Stimulated activated CD8-positive, alpha-beta memory T cell treated with anti-CD3 and anti-CD28 coated beads, Interleukin-2, amount 100 ng/mL, for 48 hours (primary cell): ENCODE results near the gene SH3TC1.
A peak's percentile ranks its signal among the peaks of the same experiment; 100 is the strongest.

Experiments
- DNase-seq, 2 donors: peaks; one replicate each; pipeline ENCODE4 v3.0.0-alpha.2; 2020; ENCODE audit warnings: low read depth in 2 of 2

The SH3TC1 gene

DNA sequence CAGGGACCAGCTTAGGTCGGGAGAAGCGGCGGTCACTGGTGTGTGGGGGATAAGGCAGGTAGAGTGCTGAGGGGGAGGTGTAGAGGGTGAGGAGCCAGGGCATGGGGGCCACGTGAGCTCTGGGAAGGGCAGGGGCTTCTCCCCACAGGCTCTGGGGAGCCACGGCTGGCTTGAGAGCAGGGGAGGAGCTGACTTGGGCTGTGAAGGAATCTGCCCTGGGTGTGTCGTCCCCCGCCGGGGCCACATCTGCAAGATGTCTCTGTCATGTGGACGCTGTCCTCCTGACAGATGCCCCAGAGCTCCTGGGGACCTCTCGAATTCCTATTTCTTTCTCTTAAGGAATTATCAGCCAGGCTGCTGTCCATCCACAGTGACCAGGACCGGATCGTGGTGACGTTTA lies 15.0 kb downstream of the SH3TC1 start:
- no peak for DNase-seq

DNA sequence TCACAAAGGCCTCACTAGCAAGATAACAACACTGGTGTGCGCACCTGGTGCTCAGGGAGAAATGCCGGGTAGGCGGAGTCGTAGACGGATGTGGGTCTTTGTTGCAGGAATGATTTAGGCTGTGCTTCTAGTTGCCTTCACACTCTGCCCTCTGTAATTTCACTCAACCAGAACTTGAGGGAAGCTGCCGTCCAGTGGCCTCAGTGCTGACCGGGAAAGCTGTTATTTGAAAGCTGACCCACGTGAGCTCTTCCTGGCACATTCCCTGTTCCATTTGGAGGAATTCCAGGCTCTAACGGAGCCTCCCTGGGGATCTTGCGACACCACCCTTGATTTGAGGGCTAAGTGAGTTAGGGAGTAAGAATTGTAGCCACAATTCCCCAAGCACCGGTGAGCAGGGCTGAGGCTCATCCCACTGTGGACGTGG lies 15.9 kb downstream of the SH3TC1 start:
- DNase-seq, result no peak

DNA sequence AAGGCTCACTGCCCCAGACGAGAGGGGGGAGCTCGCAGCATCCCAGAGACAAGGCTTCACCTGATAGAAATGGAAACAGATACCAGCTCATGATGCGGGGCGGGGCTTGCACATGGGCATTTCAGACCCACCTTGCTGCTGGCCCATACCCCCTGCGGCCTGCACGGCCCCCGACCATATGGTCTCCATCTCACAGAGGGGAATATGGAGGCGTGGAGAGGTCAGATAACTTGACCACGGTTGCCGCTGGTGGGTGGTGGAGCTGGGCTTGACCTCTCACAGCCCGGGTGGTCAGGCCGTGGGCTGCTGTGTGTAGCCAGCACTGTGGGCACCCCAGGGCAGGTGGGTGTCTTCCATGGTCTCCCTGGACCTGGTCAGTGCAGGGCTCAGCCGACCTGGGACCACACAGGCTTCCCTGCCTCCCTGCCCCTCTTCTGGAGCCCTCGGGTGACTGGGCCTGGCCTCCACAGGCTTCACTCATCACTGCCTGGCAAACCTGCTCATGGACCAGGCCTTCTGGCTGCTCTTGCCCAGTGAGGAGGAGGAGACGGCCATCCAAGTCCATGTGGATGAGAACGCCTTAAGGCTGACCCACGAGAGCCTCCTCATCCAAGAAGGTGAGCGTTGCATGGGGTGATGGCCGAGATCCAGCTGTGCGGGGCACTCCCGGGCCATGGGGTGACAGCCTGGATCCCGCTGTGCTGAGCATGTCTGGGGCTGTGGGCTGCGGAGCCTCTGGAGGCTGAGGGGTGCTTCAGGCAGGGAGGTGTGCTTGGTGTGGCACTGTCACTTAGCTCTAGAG lies 16.8 kb downstream of the SH3TC1 start:
- DNase-seq, result no peak

- DNase-seq, result no peak
These were observed 17.6 kb downstream of the SH3TC1 start for GRCh38 chr4:8216443-8217245.

GRCh38 chr4:8217246-8217511 lies 18.1 kb downstream of the SH3TC1 start:
- no peak for DNase-seq

DNA sequence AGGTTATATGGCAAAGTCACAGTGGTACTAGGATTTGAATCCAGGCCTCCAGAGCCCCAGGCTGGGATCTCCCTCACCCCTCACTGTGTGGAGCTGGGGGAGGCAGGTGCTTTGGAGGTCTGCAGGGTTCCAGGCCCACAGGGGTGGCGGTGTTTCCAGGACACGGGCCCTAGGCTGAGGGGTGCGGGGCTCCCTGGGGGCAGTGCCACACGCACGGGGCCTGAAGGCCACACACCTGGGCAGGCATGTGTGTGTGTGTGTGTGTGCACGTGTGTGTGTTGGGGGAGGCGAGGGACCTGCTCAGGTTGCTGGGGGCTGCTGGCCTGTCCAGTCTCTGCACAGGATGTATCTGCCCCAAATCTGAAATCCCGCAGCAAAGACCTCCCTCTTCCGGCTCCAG lies 18.8 kb downstream of the SH3TC1 start:
- no peak for DNase-seq

GRCh38 chr4:8218371-8219031 lies 19.4 kb downstream of the SH3TC1 start:
- DNase-seq, result no peak

GRCh38 chr4:8219236-8219635 lies 20.1 kb downstream of the SH3TC1 start:
- no peak for DNase-seq

- DNase-seq, result no peak
These were observed 21.8 kb downstream of the SH3TC1 start for GRCh38 chr4:8220661-8221450.

- DNase-seq, result no peak
These were observed 22.4 kb downstream of the SH3TC1 start for GRCh38 chr4:8221476-8221875.

DNA sequence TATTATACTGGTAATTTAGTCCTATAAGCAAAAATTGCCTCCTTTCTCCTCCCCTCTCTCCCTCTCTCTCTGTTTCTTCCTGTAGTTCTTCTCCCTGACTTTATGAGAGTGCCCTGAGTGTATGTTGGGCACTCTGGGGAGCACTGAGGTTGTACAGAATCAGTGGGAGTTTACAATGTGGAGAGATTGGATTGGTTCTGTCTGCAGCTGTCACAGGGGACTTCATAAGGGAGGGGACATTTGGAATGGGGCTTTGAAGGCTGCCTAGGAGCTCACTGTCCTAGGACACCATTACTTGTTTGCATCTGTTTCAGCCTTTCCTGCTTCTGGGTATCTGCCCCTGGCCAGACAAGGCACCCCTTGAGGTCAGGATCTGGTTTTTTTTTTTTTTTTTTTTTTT lies 22.9 kb downstream of the SH3TC1 start:
- DNase-seq, result no peak

DNA sequence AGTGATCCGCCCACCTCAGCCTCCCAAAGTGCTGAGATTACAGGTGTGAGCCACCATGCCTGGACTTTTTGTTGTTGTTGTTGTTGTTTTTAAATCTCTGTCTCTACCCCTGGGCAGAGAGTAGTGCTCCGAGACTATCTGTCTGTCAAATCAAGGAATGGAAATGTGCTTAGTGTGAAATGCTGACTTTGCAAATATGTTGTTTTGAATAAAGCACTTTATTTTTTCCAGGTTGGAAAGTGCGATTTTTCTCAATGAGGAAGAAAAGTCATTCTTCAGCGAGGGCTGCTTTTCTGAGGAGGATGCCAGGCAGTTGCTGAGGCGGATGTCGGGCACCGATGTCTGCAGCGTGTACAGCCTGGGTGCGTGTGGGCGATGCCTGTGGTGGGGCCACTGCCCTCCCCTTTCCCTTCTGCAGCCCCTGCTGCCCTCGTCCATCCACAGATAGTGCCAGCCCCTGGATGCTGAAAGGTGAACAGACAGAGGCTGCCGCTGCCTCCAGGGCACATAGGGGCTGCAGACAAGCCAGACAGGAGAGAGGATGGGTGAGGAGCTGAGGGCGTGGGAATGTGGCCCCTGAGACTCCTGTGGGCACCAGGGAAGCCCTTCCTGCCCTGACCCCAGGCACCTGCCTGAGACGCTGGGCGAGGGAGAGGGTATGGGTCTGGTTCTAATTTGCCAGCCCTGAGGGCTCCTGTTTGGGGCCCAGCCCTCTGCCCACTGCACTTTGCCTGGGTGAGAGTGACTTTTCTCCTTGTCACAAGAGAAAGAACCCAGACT lies 23.7 kb downstream of the SH3TC1 start:
- no peak for DNase-seq

DNA sequence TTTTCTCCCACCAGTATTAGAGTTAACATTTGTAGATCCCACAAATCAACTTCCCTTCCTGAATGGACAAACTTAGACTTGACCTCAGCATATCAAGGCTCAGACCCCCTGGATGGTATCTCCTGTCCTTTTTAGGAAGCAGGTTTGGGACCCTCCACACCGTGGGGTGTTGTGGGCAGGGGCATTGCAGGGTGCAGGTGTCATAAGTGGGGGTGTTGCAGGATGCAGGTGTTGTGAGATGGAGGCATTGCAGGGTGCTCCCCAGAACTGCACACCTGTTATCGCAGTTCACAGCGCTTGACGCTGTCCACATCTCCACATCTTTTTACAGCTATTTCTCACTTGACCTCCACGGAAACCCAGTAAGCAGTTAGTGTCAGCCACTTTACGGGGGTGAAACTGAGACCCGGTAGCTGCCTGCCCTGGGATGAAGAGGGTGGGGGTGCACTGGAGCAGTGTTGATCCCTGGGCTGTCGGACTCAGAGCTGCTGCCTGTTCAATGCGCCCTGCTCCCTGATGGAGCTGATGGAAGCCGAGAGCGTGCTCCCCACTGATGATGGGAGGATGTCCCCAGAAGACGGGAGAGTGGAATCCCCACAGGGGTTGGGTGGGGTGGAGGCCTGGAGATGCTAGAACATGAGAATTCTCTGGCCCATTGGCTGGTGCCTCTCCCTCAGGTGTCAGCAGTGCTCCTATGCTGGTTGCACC lies 25.3 kb downstream of the SH3TC1 start:
- DNase-seq, result no peak

GRCh38 chr4:8224975-8225625 lies 26.0 kb downstream of the SH3TC1 start:
- no peak for DNase-seq

DNA sequence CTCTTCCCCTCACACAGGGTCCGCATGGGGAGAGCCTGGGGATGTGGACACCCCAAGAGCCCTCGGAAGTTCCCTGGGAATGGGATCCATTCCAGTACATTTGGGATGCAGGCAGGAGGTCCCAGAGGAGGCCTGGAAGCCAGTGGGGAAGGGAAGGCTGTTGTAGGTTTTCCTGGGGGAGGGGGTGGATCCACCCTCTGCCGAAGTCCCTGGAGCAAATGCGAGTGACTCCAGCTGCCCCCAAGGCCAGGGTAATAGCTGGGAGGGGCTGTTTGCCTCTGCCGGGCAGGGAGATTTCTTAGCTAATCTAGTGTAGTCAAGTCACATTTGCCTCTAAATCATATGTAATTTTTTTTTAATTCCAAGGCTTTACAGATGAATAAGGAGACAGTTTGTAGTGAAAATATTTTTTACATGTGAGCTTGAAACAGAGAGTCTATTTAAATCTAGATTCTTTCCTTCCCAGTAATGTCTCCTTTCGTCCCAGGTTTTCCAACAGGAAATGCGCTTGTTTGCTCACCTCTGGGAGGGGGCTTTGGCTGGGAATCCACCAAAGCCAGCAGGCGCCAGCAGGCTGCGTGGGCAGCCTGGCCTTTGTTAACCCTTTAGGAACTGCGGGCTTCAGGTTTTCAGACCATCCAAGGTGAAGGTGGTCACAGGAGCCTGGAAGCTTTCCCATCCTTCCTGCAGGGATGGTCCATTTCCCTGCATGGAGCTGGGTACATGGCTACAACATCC lies 26.8 kb downstream of the SH3TC1 start:
- DNase-seq, result no peak

DNA sequence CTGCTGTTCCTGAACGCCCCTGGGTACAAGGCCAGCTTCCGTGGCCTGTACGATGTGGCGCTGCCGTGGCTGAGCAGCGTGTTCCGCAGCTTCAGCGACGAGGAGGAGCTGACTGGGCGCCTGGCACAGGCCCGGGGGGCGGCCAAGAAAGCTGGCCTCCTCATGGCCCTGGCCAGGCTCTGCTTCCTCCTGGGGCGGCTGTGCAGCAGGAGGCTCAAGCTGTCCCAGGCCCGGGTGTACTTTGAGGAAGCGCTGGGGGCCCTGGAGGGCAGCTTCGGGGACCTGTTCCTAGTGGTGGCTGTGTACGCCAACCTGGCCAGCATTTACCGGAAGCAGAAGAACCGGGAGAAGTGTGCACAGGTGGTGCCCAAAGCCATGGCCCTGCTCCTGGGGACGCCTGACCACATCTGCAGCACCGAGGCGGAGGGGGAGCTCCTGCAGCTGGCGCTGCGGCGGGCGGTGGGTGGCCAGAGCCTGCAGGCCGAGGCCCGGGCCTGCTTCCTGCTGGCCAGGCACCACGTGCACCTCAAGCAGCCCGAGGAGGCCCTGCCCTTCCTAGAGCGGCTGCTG lies 28.2 kb downstream of the SH3TC1 start:
- no peak for DNase-seq

GRCh38 chr4:8227771-8228318 lies 28.8 kb downstream of the SH3TC1 start:
- no peak for DNase-seq

DNA sequence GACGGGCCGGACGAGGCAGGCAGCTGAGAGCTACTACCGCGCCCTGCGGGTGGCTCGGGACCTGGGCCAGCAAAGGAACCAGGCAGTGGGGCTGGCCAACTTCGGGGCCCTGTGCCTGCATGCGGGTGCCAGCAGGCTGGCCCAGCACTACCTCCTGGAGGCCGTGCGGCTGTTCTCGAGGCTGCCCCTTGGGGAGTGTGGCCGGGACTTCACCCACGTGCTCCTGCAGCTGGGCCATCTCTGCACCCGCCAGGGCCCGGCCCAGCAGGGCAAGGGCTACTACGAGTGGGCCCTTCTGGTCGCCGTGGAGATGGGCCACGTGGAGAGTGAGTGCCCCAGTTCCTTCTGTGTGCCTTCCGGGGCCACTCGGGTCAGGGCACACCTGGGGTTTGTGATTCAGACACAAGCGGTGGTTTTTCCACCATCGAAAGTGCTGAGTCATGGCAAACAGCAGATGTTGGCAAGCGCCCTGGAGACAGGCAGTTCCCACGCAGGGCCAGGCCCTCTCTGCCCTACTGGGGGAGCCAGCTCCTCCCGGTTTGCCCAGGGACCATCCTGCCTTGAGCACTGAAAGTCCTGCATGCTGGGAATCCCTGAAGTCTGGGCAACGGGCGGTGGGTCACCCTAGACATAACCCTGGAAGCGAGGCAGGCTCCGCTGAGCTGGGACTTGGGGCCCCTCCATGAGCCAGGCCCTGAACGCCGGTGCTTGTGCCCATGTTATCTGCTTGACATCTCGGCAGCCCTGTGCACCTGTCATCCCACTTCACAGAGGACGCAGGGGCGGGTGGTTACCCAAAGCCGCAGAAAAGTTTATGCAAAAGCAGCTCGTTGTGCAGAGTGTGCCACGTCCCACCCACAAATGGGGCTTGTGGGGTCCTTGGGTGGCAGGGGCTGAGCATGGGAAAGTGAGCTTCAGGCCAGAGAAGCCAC lies 29.5 kb downstream of the SH3TC1 start:
- DNase-seq, result peak; percentile 57 to 68
